ENCODE results near the gene RPTOR.

The RPTOR gene

GRCh38 chr17:80890921-80891396, 346.3 kb downstream of the RPTOR start:
- no peak overlapping the region for H3K14ac ChIP-seq (ENCODE audit: low read length)
- H2AK5ac ChIP-seq (ENCODE audit: low read depth, low read length): no peak overlapping the region
- H3K4ac ChIP-seq (ENCODE audit: low read length): no peak overlapping the region
- no CpG with 5 or more reads among the region's 18 CpGs for WGBS, 2 donors (ENCODE audit: extremely low coverage in 2 of 2, insufficient read length in 2 of 2, insufficient replicate concordance in 1 of 2)
- peaks cover 3% of the 10 kb centered on the region for H3K79me1 ChIP-seq (ENCODE audit: low read depth, low read length)
- H3K27ac ChIP-seq (replicated peaks; ENCODE audit: low read length): no peak overlapping the region
- H3K9ac ChIP-seq (ENCODE audit: low read depth, low read length, poor library complexity): no peak overlapping the region
- H3K23ac ChIP-seq (ENCODE audit: low read depth, low read length, poor library complexity): no peak overlapping the region
- H3K18ac ChIP-seq (ENCODE audit: low read length): no peak overlapping the region
- H2BK5ac ChIP-seq (ENCODE audit: low read length): peak overlapping the region; percentile 66
- H3K4me2 ChIP-seq (ENCODE audit: insufficient read depth, low read length, poor library complexity, severe bottlenecking): no peak overlapping the region
- peaks cover 0 to 17% of the 10 kb centered on the region in 2 donors for H3K4me1 ChIP-seq (ENCODE audit: control insufficient read depth in 2 of 2, insufficient read depth in 1 of 2, low read depth in 1 of 2, low read length in 2 of 2)
- no peak overlapping the region for H4K91ac ChIP-seq (ENCODE audit: low read depth, low read length, poor library complexity)
- H4K8ac ChIP-seq (ENCODE audit: low read depth, low read length): no peak overlapping the region
- no peak for DNase-seq (ENCODE audit: low spot score)
- no peak overlapping the region for H3K4me3 ChIP-seq (ENCODE audit: low read length in 2 of 2)
- H2AFZ ChIP-seq (ENCODE audit: low read length): no peak overlapping the region
- no peak overlapping the region for H2BK12ac ChIP-seq (ENCODE audit: low read length)
- H3K27me3 ChIP-seq (ENCODE audit: control insufficient read depth in 3 of 3, insufficient read depth in 3 of 3, low read depth in 1 of 3, low read length in 3 of 3): no peaks in the 10 kb centered on the region
- no peak overlapping the region for H2BK15ac ChIP-seq (ENCODE audit: low read length)
- H3K36me3 ChIP-seq (replicated peaks in 1 of 2; ENCODE audit: control insufficient read depth in 2 of 2, insufficient read depth in 2 of 2, low read length in 2 of 2): peaks cover 16 to 44% of the 10 kb centered on the region in 2 donors
- no peak overlapping the region for H2BK120ac ChIP-seq (ENCODE audit: low read depth, low read length)
- H3K9me3 ChIP-seq (replicated peaks in 1 of 2; ENCODE audit: control insufficient read depth in 2 of 2, insufficient read depth in 1 of 2, low read depth in 1 of 2, low read length in 2 of 2): no peaks in the 10 kb centered on the region

- H4K8ac ChIP-seq (ENCODE audit: low read depth, low read length): no peak overlapping the region
- no peak for DNase-seq (ENCODE audit: low spot score)
Measured at GRCh38 chr17:80891397-80892018, 346.9 kb downstream of the RPTOR start.

GRCh38 chr17:80892019-80892855, 347.6 kb downstream of the RPTOR start:
- H2BK120ac ChIP-seq (ENCODE audit: low read depth, low read length): no peak overlapping the region
- no peak overlapping the region for H2BK15ac ChIP-seq (ENCODE audit: low read length)
- no peak overlapping the region for H2AFZ ChIP-seq (ENCODE audit: low read length)
- no peak overlapping the region for H3K23ac ChIP-seq (ENCODE audit: low read depth, low read length, poor library complexity)
- H3K27ac ChIP-seq (replicated peaks; ENCODE audit: low read length): no peak overlapping the region
- H2BK5ac ChIP-seq (ENCODE audit: low read length): no peak overlapping the region
- no peak overlapping the region for H3K4me2 ChIP-seq (ENCODE audit: insufficient read depth, low read length, poor library complexity, severe bottlenecking)
- peaks cover 16 to 43% of the 10 kb centered on the region in 2 donors for H3K36me3 ChIP-seq (replicated peaks in 1 of 2; ENCODE audit: control insufficient read depth in 2 of 2, insufficient read depth in 2 of 2, low read length in 2 of 2)
- H3K4ac ChIP-seq (ENCODE audit: low read length): no peak overlapping the region
- H4K91ac ChIP-seq (ENCODE audit: low read depth, low read length, poor library complexity): no peak overlapping the region
- H3K14ac ChIP-seq (ENCODE audit: low read length): no peak overlapping the region
- peak overlapping the region; percentile 56 for H4K8ac ChIP-seq (ENCODE audit: low read depth, low read length)
- no CpG with 5 or more reads among the region's 35 CpGs for WGBS, 2 donors (ENCODE audit: extremely low coverage in 2 of 2, insufficient read length in 2 of 2, insufficient replicate concordance in 1 of 2)
- H3K18ac ChIP-seq (ENCODE audit: low read length): peak overlapping the region; percentile 22
- no peak overlapping the region for H3K9ac ChIP-seq (ENCODE audit: low read depth, low read length, poor library complexity)
- DNase-seq (ENCODE audit: low spot score): no peak
- no peaks in the 10 kb centered on the region for H3K27me3 ChIP-seq (ENCODE audit: control insufficient read depth in 3 of 3, insufficient read depth in 3 of 3, low read depth in 1 of 3, low read length in 3 of 3)
- no peaks in the 10 kb centered on the region for H3K79me1 ChIP-seq (ENCODE audit: low read depth, low read length)
- no peaks in the 10 kb centered on the region for H3K9me3 ChIP-seq (replicated peaks in 1 of 2; ENCODE audit: control insufficient read depth in 2 of 2, insufficient read depth in 1 of 2, low read depth in 1 of 2, low read length in 2 of 2)
- H3K4me1 ChIP-seq (ENCODE audit: control insufficient read depth in 2 of 2, insufficient read depth in 1 of 2, low read depth in 1 of 2, low read length in 2 of 2): peaks cover 0 to 17% of the 10 kb centered on the region in 2 donors
- no peak overlapping the region for H3K4me3 ChIP-seq (ENCODE audit: low read length in 2 of 2)
- H2BK12ac ChIP-seq (ENCODE audit: low read length): no peak overlapping the region
- no peak overlapping the region for H2AK5ac ChIP-seq (ENCODE audit: low read depth, low read length)

More at GRCh38 chr17:80891397-80892018, 346.9 kb downstream of the RPTOR start:
- no peak overlapping the region for H3K9ac ChIP-seq (ENCODE audit: low read depth, low read length, poor library complexity)
- H3K23ac ChIP-seq (ENCODE audit: low read depth, low read length, poor library complexity): no peak overlapping the region
- no peaks in the 10 kb centered on the region for H3K9me3 ChIP-seq (replicated peaks in 1 of 2; ENCODE audit: control insufficient read depth in 2 of 2, insufficient read depth in 1 of 2, low read depth in 1 of 2, low read length in 2 of 2)
- H4K91ac ChIP-seq (ENCODE audit: low read depth, low read length, poor library complexity): no peak overlapping the region
- no peak overlapping the region for H3K4ac ChIP-seq (ENCODE audit: low read length)
- H3K36me3 ChIP-seq (replicated peaks in 1 of 2; ENCODE audit: control insufficient read depth in 2 of 2, insufficient read depth in 2 of 2, low read length in 2 of 2): peaks cover 16 to 42% of the 10 kb centered on the region in 2 donors
- peak overlapping the region; percentile 66 for H2BK5ac ChIP-seq (ENCODE audit: low read length)
- WGBS, 2 donors (ENCODE audit: extremely low coverage in 2 of 2, insufficient read length in 2 of 2, insufficient replicate concordance in 1 of 2): no CpG with 5 or more reads among the region's 23 CpGs
- H3K27ac ChIP-seq (replicated peaks; ENCODE audit: low read length): no peak overlapping the region
- H3K4me1 ChIP-seq (ENCODE audit: control insufficient read depth in 2 of 2, insufficient read depth in 1 of 2, low read depth in 1 of 2, low read length in 2 of 2): peaks cover 0 to 17% of the 10 kb centered on the region in 2 donors
- no peak overlapping the region for H2AK5ac ChIP-seq (ENCODE audit: low read depth, low read length)
- H3K18ac ChIP-seq (ENCODE audit: low read length): peak overlapping the region; percentile 8
- H2AFZ ChIP-seq (ENCODE audit: low read length): no peak overlapping the region
- no peak overlapping the region for H2BK12ac ChIP-seq (ENCODE audit: low read length)
- H2BK15ac ChIP-seq (ENCODE audit: low read length): no peak overlapping the region
- H3K4me2 ChIP-seq (ENCODE audit: insufficient read depth, low read length, poor library complexity, severe bottlenecking): no peak overlapping the region
- H3K27me3 ChIP-seq (ENCODE audit: control insufficient read depth in 3 of 3, insufficient read depth in 3 of 3, low read depth in 1 of 3, low read length in 3 of 3): no peaks in the 10 kb centered on the region
- H3K79me1 ChIP-seq (ENCODE audit: low read depth, low read length): peaks cover 3% of the 10 kb centered on the region
- H3K14ac ChIP-seq (ENCODE audit: low read length): no peak overlapping the region
- H3K4me3 ChIP-seq (ENCODE audit: low read length in 2 of 2): no peak overlapping the region
- H2BK120ac ChIP-seq (ENCODE audit: low read depth, low read length): no peak overlapping the region

All from neuronal stem cell (in vitro differentiated cells).